Activated T-cell treated with anti-CD3 and anti-CD28 coated beads, Interleukin-2, amount 50 U/mL, for 24 hours (primary cell): ENCODE data around the gene NPHP1.
"Not testable (repeated sequence)": the region's sequence is repeated elsewhere in the genome, so short reads cannot be mapped to it uniquely, and the experiment has no call there.

ENCODE experiments used
- DNase-seq: peaks from one replicate; pipeline ENCODE4 v3.0.0-alpha.2; 2020
- H3K27ac Mint-ChIP-seq: 2 replicates; pipeline ENCODE4 v1.8.0; 2020; ENCODE audit warnings: mild to moderate bottlenecking, mixed read lengths
- H3K27me3 Mint-ChIP-seq: 2 replicates; pipeline ENCODE4 v1.8.0; 2020; ENCODE audit warnings: mixed read lengths
- H3K36me3 Mint-ChIP-seq: 2 replicates; pipeline ENCODE4 v1.8.0; 2020; ENCODE audit warnings: low read depth, mixed read lengths
- H3K4me1 Mint-ChIP-seq: 2 replicates; pipeline ENCODE4 v1.8.0; 2020; ENCODE audit warnings: low read depth, mixed read lengths
- H3K4me3 Mint-ChIP-seq: 2 replicates; pipeline ENCODE4 v1.8.0; 2020; ENCODE audit warnings: mild to moderate bottlenecking, moderate library complexity, mixed read lengths
- H3K9me3 Mint-ChIP-seq: 2 replicates; pipeline ENCODE4 v1.8.0; 2020; ENCODE audit warnings: mixed read lengths

Gene NPHP1

GRCh38 chr2:110126906-110127305 lies 77.9 kb downstream of the NPHP1 start:
- Mint-ChIP-seq H3K9me3 (no peaks in the 10 kb centered on the region), H3K27ac (no peak overlapping the region), H3K4me1 (peaks cover 13% of the 10 kb centered on the region), H3K36me3 (no peaks in the 10 kb centered on the region), H3K27me3 (peaks cover under 1% of the 10 kb centered on the region), H3K4me3 (no peak overlapping the region)
- DNase-seq: no peak

DNA sequence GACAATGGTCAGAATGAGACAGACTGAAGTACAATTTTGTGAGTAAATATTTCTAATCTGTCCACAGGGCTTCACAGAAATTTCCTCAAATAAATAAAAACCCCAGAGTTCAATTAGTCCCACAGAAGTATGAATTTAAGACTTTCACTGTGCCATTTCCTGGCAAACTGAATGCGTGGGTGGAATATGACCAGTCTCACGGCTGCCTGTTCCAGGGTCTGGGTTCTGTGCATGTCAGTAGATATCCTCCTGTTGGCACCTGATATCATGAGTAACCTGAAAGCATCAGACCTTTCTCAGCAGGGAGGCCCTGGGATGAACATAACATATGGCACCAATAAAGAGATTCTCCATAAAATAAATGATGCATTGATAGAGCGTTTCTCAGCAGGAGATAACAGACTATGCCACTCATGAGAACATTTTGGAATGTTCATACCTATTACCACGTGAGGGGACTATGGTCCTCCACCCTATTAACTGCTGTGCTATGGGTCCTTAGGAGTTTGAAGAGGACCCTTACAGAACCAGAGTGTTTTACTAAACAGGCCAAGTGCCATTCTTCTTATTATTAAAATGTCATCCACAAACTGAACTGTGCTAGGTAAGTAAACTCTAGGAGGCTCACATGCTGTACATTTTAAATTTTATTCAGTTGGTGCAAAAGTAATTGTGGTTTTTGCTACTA lies 78.6 kb downstream of the NPHP1 start:
- no peaks in the 10 kb centered on the region for H3K36me3 Mint-ChIP-seq
- no peak for DNase-seq
- peaks cover 9% of the 10 kb centered on the region for H3K4me1 Mint-ChIP-seq
- no peak overlapping the region for H3K4me3 Mint-ChIP-seq
- H3K27ac Mint-ChIP-seq: no peak overlapping the region
- H3K9me3 Mint-ChIP-seq: no peaks in the 10 kb centered on the region
- H3K27me3 Mint-ChIP-seq: peaks cover 2% of the 10 kb centered on the region

GRCh38 chr2:110124939-110125691 lies 79.7 kb downstream of the NPHP1 start:
- no peak for DNase-seq
- H3K27me3 Mint-ChIP-seq: peaks cover 13% of the 10 kb centered on the region

GRCh38 chr2:110124038-110124825 lies 80.6 kb downstream of the NPHP1 start:
- no peak overlapping the region for H3K4me3 Mint-ChIP-seq
- no peak overlapping the region for H3K27ac Mint-ChIP-seq
- H3K9me3 Mint-ChIP-seq: no peaks in the 10 kb centered on the region
- DNase-seq: no peak
- H3K36me3 Mint-ChIP-seq: no peaks in the 10 kb centered on the region
- peaks cover 22% of the 10 kb centered on the region for H3K27me3 Mint-ChIP-seq
- H3K4me1 Mint-ChIP-seq: peaks cover 7% of the 10 kb centered on the region

More at GRCh38 chr2:110124939-110125691, 79.7 kb downstream of the NPHP1 start:
- Mint-ChIP-seq H3K4me3 (no peak overlapping the region), H3K4me1 (peaks cover 7% of the 10 kb centered on the region), H3K36me3 (no peaks in the 10 kb centered on the region), H3K9me3 (no peaks in the 10 kb centered on the region), H3K27ac (no peak overlapping the region)

- no peak overlapping the region for H3K27ac Mint-ChIP-seq
- H3K4me3 Mint-ChIP-seq: no peak overlapping the region
- DNase-seq: no peak
- peaks cover 48% of the 10 kb centered on the region for H3K27me3 Mint-ChIP-seq
- peaks cover 7% of the 10 kb centered on the region for H3K4me1 Mint-ChIP-seq
- H3K36me3 Mint-ChIP-seq: no peaks in the 10 kb centered on the region
- H3K9me3 Mint-ChIP-seq: no peaks in the 10 kb centered on the region
These were observed 83.2 kb downstream of the NPHP1 start for GRCh38 chr2:110121592-110121991.

DNA sequence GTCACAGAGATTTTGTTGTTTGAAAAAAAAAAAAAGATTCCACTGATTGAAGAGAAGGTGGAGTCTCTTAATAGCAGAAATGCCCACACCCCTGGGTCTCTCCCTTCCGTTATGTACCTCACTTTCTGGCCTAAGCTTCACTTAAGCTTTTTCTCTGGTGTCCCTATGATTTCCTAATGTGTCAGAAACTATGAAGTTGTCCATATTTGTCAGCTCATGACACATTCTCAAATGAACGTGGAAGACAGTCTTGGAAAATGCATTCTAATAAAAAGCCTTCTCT lies 83.8 kb downstream of the NPHP1 start:
- DNase-seq: no peak
- H3K9me3 Mint-ChIP-seq: no peaks in the 10 kb centered on the region
- H3K27me3 Mint-ChIP-seq: peaks cover 54% of the 10 kb centered on the region
- no peak overlapping the region for H3K27ac Mint-ChIP-seq
- H3K4me1 Mint-ChIP-seq: peaks cover 4% of the 10 kb centered on the region
- no peak overlapping the region for H3K4me3 Mint-ChIP-seq
- H3K36me3 Mint-ChIP-seq: no peaks in the 10 kb centered on the region

GRCh38 chr2:110120171-110121051 lies 84.4 kb downstream of the NPHP1 start:
- peaks cover 60% of the 10 kb centered on the region for H3K27me3 Mint-ChIP-seq
- H3K36me3 Mint-ChIP-seq: no peaks in the 10 kb centered on the region
- H3K9me3 Mint-ChIP-seq: no peaks in the 10 kb centered on the region
- H3K4me1 Mint-ChIP-seq: no peaks in the 10 kb centered on the region
- H3K27ac Mint-ChIP-seq: no peak overlapping the region
- no peak overlapping the region for H3K4me3 Mint-ChIP-seq
- no peak for DNase-seq

- H3K27me3 Mint-ChIP-seq: peaks cover 93% of the 10 kb centered on the region
- H3K4me3 Mint-ChIP-seq: no peak overlapping the region
- H3K4me1 Mint-ChIP-seq: peaks cover 10% of the 10 kb centered on the region
- H3K36me3 Mint-ChIP-seq: no peaks in the 10 kb centered on the region
- no peak overlapping the region for H3K27ac Mint-ChIP-seq
- no peak for DNase-seq
- H3K9me3 Mint-ChIP-seq: peaks cover 2% of the 10 kb centered on the region
These were observed 88.6 kb downstream of the NPHP1 start for GRCh38 chr2:110116033-110116710.

- DNase-seq: no peak
These were observed 89.4 kb downstream of the NPHP1 start, which contains the start of gene MALL for GRCh38 chr2:110115291-110116032. TSS of gene MALL (minus strand) at chr2:110115822. CDS start at chr2:110115792, 30 bp downstream.

GRCh38 chr2:110114831-110115255 lies 90.0 kb downstream of the NPHP1 start:
- peaks cover 5% of the 10 kb centered on the region for H3K9me3 Mint-ChIP-seq
- DNase-seq: no peak
- H3K4me3 Mint-ChIP-seq: no peak overlapping the region
- H3K27ac Mint-ChIP-seq: no peak overlapping the region
- no peaks in the 10 kb centered on the region for H3K36me3 Mint-ChIP-seq
- H3K4me1 Mint-ChIP-seq: peaks cover 15% of the 10 kb centered on the region
- peaks cover 93% of the 10 kb centered on the region for H3K27me3 Mint-ChIP-seq

More at GRCh38 chr2:110115291-110116032, 89.4 kb downstream of the NPHP1 start, which contains the start of gene MALL:
- Mint-ChIP-seq H3K27me3 (peaks cover 93% of the 10 kb centered on the region), H3K27ac (no peak within 1 kb of the TSS), H3K4me1 (peaks cover 10% of the 10 kb centered on the region), H3K36me3 (no peaks in the 10 kb centered on the region), H3K4me3 (no peak within 1 kb of the TSS), H3K9me3 (peaks cover 2% of the 10 kb centered on the region)

DNA sequence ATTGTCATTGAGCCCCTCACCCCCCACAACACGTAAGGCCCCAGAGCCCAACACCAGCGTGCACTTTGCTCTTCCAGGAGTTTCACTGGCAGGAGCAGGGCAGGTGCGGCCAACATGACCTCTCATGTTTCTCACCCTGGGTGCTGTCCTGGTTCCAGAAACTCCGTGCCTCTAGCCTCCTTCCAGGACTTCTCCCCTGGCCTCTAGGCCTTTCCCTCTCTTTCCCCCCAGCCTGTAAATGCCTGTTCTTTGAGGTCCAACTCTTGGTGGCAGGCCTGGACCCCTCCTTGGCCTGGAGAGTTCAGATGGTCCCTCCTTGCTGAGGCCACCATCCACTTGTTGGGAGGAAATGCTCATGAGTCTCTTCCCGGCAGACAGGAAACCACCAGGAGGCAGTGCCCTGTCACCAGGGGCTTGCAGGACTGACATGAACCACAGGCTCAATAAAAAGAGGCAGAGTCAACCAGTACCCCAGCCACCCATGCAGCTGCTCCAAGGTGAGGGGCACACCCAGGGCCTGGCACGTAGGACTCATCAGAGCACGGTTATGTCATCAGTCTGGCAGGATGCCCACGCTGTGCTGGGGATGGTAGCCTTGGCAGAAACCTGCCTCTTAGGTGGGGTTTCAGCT lies 90.7 kb downstream of the NPHP1 start:
- H3K4me1 Mint-ChIP-seq: peaks cover 17% of the 10 kb centered on the region
- peaks cover 90% of the 10 kb centered on the region for H3K27me3 Mint-ChIP-seq
- H3K36me3 Mint-ChIP-seq: no peaks in the 10 kb centered on the region
- H3K27ac Mint-ChIP-seq: no peak overlapping the region
- H3K4me3 Mint-ChIP-seq: no peak overlapping the region
- DNase-seq: no peak
- peaks cover 5% of the 10 kb centered on the region for H3K9me3 Mint-ChIP-seq

GRCh38 chr2:110108291-110108690 lies 96.5 kb downstream of the NPHP1 start:
- DNase-seq, H3K36me3 Mint-ChIP-seq, H3K27ac Mint-ChIP-seq, H3K9me3 Mint-ChIP-seq, H3K4me3 Mint-ChIP-seq: not testable (repeated sequence)
- H3K27me3 Mint-ChIP-seq: peaks cover 85% of the 10 kb centered on the region
- peaks cover 12% of the 10 kb centered on the region for H3K4me1 Mint-ChIP-seq
